Measurements from ENCODE around the gene BCORL1.

DNA sequence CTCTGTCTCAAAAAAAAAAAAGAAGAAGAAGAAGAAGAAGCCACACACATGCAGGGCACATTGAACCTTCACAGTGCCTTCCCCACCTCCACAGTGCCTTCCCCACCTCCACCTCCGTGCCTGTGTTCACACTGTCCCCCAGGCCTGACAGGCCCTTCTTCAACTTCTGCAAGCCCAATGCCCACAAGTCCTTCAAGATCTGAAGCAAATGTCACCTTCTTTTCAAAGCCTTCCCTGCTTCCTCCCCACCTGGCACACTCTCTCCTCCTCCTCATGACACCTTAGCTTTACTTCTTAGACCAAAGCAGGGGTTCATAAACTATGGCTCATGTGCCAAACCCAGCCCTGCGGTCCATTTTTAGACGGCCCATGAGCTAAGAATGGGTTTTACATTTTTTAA lies 107.9 kb downstream of the BCORL1 start:
- TF ChIP-seq, protein P1, sequence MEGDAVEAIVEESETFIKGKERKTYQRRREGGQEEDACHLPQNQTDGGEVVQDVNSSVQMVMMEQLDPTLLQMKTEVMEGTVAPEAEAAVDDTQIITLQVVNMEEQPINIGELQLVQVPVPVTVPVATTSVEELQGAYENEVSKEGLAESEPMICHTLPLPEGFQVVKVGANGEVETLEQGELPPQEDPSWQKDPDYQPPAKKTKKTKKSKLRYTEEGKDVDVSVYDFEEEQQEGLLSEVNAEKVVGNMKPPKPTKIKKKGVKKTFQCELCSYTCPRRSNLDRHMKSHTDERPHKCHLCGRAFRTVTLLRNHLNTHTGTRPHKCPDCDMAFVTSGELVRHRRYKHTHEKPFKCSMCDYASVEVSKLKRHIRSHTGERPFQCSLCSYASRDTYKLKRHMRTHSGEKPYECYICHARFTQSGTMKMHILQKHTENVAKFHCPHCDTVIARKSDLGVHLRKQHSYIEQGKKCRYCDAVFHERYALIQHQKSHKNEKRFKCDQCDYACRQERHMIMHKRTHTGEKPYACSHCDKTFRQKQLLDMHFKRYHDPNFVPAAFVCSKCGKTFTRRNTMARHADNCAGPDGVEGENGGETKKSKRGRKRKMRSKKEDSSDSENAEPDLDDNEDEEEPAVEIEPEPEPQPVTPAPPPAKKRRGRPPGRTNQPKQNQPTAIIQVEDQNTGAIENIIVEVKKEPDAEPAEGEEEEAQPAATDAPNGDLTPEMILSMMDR (IDR thresholded peaks at IDR 0.05) = no peak
- TF ChIP-seq POLR2A (IDR thresholded peaks at IDR 0.05) = no peak

All from esophagus squamous epithelium (tissue), 4 donors.